ENCODE measurements around the gene FFAR2. TPM values are rescaled to one million over a fixed set of nuclear protein-coding genes. Genes with fewer than 3 reads are reported as not detected.
A peak's percentile ranks its signal among the peaks of the same experiment; 100 is the strongest.

The FFAR2 gene
- total and polyA plus RNA-seq, 9 of the 15 experiments (the other 6 are each of a cell fraction or from before 2014, with no cell fraction given) = not detected

DNA sequence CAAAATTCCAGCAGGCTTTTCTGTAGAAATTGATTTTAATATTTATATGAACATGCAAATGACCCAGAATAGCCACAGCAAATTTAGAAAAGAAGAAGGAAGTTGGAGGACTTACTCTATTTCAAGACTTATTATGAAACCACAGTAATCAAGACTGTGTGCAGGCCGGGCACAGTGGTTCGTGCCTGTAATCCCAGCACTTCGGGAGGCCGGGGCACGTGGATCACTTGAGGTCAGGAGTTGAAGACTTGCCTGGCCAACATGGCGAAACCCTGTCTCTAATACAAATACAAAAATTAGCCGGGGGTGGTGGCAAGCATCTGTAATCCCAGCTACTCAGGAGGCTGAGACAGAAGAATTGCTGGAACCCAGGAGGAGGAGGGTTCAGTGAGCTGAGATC lies 6.0 kb upstream of the FFAR2 start:
- H3K4me1 ChIP-seq (replicated peaks in 1 of 2; ENCODE audit: control insufficient read depth in 2 of 2, insufficient read depth in 2 of 2, low read length in 2 of 2) = peaks cover 6% of the 10 kb centered on the region in 2 experiments; a peak in 3 of 5 replicates
- H3K27me3 ChIP-seq (ENCODE audit: control insufficient read depth in 2 of 2, insufficient read depth in 2 of 2, low read length in 2 of 2) = peaks cover 24 to 50% of the 10 kb centered on the region in 2 experiments
- no peak overlapping the region for H3K4me2 ChIP-seq (ENCODE audit: insufficient read depth, low read length)
- no peaks in the 10 kb centered on the region for H3K36me3 ChIP-seq (ENCODE audit: control insufficient read depth, insufficient read depth, low read length)
- in situ Hi-C loops (cut with MboI) = no loop called here
- H2AFZ ChIP-seq (ENCODE audit: low read depth, low read length) = no peak overlapping the region
- no peak for ATAC-seq
- intact Hi-C loops (cut with micrococcal nuclease) = no loop called here
- no peaks in the 10 kb centered on the region for H4K20me1 ChIP-seq (replicated peaks; ENCODE audit: control insufficient read depth, insufficient read depth, low read length)
- CTCF ChIA-PET (ENCODE audit: low intra/inter-chr PET ratio) = no interaction called here
- no peak overlapping the region for H3K4me3 ChIP-seq
- TF ChIP-seq PML (IDR thresholded peaks at IDR 0.05; ENCODE audit: low read length) = no peak
- TF ChIP-seq, protein P1, sequence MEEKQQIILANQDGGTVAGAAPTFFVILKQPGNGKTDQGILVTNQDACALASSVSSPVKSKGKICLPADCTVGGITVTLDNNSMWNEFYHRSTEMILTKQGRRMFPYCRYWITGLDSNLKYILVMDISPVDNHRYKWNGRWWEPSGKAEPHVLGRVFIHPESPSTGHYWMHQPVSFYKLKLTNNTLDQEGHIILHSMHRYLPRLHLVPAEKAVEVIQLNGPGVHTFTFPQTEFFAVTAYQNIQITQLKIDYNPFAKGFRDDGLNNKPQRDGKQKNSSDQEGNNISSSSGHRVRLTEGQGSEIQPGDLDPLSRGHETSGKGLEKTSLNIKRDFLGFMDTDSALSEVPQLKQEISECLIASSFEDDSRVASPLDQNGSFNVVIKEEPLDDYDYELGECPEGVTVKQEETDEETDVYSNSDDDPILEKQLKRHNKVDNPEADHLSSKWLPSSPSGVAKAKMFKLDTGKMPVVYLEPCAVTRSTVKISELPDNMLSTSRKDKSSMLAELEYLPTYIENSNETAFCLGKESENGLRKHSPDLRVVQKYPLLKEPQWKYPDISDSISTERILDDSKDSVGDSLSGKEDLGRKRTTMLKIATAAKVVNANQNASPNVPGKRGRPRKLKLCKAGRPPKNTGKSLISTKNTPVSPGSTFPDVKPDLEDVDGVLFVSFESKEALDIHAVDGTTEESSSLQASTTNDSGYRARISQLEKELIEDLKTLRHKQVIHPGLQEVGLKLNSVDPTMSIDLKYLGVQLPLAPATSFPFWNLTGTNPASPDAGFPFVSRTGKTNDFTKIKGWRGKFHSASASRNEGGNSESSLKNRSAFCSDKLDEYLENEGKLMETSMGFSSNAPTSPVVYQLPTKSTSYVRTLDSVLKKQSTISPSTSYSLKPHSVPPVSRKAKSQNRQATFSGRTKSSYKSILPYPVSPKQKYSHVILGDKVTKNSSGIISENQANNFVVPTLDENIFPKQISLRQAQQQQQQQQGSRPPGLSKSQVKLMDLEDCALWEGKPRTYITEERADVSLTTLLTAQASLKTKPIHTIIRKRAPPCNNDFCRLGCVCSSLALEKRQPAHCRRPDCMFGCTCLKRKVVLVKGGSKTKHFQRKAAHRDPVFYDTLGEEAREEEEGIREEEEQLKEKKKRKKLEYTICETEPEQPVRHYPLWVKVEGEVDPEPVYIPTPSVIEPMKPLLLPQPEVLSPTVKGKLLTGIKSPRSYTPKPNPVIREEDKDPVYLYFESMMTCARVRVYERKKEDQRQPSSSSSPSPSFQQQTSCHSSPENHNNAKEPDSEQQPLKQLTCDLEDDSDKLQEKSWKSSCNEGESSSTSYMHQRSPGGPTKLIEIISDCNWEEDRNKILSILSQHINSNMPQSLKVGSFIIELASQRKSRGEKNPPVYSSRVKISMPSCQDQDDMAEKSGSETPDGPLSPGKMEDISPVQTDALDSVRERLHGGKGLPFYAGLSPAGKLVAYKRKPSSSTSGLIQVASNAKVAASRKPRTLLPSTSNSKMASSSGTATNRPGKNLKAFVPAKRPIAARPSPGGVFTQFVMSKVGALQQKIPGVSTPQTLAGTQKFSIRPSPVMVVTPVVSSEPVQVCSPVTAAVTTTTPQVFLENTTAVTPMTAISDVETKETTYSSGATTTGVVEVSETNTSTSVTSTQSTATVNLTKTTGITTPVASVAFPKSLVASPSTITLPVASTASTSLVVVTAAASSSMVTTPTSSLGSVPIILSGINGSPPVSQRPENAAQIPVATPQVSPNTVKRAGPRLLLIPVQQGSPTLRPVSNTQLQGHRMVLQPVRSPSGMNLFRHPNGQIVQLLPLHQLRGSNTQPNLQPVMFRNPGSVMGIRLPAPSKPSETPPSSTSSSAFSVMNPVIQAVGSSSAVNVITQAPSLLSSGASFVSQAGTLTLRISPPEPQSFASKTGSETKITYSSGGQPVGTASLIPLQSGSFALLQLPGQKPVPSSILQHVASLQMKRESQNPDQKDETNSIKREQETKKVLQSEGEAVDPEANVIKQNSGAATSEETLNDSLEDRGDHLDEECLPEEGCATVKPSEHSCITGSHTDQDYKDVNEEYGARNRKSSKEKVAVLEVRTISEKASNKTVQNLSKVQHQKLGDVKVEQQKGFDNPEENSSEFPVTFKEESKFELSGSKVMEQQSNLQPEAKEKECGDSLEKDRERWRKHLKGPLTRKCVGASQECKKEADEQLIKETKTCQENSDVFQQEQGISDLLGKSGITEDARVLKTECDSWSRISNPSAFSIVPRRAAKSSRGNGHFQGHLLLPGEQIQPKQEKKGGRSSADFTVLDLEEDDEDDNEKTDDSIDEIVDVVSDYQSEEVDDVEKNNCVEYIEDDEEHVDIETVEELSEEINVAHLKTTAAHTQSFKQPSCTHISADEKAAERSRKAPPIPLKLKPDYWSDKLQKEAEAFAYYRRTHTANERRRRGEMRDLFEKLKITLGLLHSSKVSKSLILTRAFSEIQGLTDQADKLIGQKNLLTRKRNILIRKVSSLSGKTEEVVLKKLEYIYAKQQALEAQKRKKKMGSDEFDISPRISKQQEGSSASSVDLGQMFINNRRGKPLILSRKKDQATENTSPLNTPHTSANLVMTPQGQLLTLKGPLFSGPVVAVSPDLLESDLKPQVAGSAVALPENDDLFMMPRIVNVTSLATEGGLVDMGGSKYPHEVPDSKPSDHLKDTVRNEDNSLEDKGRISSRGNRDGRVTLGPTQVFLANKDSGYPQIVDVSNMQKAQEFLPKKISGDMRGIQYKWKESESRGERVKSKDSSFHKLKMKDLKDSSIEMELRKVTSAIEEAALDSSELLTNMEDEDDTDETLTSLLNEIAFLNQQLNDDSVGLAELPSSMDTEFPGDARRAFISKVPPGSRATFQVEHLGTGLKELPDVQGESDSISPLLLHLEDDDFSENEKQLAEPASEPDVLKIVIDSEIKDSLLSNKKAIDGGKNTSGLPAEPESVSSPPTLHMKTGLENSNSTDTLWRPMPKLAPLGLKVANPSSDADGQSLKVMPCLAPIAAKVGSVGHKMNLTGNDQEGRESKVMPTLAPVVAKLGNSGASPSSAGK (IDR thresholded peaks at IDR 0.05) = peak; percentile 33; the same call in 1 of the 2 replicates
- no peak for TF ChIP-seq ZZZ3 (IDR thresholded peaks at IDR 0.05)
- BruUV-seq (replicated peaks) = no TSS peak
- H3K9me3 ChIP-seq (replicated peaks; ENCODE audit: control insufficient read depth, insufficient read depth, low read depth, low read length) = no peaks in the 10 kb centered on the region
- H3K9ac ChIP-seq (ENCODE audit: insufficient read depth in 1 of 2, low read depth in 2 of 2, low read length in 2 of 2) = no peak overlapping the region
- H3K9me1 ChIP-seq (ENCODE audit: control insufficient read depth, insufficient read depth, low read length) = no peaks in the 10 kb centered on the region
- no peak for FAIRE-seq
- WGBS (ENCODE audit: insufficient coverage, low coverage, missing lambda C conversion rate) = 18% methylated on average over 7 of the region's 7 CpGs
- H3K79me2 ChIP-seq (ENCODE audit: control insufficient read depth, insufficient read depth, low read length) = no peaks in the 10 kb centered on the region
- POLR2A ChIA-PET = interaction anchor here (1.2 to 1.4 kb wide), 3 partner anchors 11 to 15 kb away, joined by 3 to 5 read pairs (median 4); no protein-coding TSS in a partner anchor
- no peak for DNase-seq (ENCODE audit: extremely low read depth in 1 of 4, low spot score in 3 of 4)
- no peak overlapping the region for H3K27ac ChIP-seq (ENCODE audit: extremely low read depth, low read depth, low read length)
